NCI-H510A treated with DMSO at 0.1 percent for 48 hours (cell line): ENCODE results near the gene INO80B.
"Not testable (repeated sequence)": the region's sequence is repeated elsewhere in the genome, so short reads cannot be mapped to it uniquely, and the experiment has no call there.

Source experiments
- DNase-seq: peaks from one replicate; lab custom pipeline; 2025; lab: John Stamatoyannopoulos, UW

INO80B gene

GRCh38 chr2:74426181-74426758 is 28.6 kb upstream of the INO80B start:
- no peak for DNase-seq

GRCh38 chr2:74427551-74427950 is 27.3 kb upstream of the INO80B start:
- DNase-seq: no peak

GRCh38 chr2:74428675-74429074 is 26.2 kb upstream of the INO80B start:
- DNase-seq: no peak

- DNase-seq: no peak
These were observed 25.1 kb upstream of the INO80B start for GRCh38 chr2:74429487-74430451.

GRCh38 chr2:74430502-74430901 is 24.4 kb upstream of the INO80B start:
- DNase-seq: no peak

GRCh38 chr2:74436111-74436805 is 18.6 kb upstream of the INO80B start:
- DNase-seq: no peak

GRCh38 chr2:74436848-74437695 is 17.8 kb upstream of the INO80B start:
- no peak for DNase-seq

GRCh38 chr2:74438248-74438647 is 16.6 kb upstream of the INO80B start:
- no peak for DNase-seq

GRCh38 chr2:74439373-74439772 is 15.5 kb upstream of the INO80B start:
- no peak for DNase-seq

- DNase-seq: no peak
These were observed 15.0 kb upstream of the INO80B start for GRCh38 chr2:74439803-74440377.

GRCh38 chr2:74440378-74441169 is 14.3 kb upstream of the INO80B start:
- DNase-seq: peak; percentile 81

GRCh38 chr2:74441170-74441689 is 13.7 kb upstream of the INO80B start:
- no peak for DNase-seq

GRCh38 chr2:74441690-74442482 is 13.0 kb upstream of the INO80B start, which contains the start of gene RTKN:
RTKN (minus strand) TSS chr2:74441937; CDS start chr2:74441816, 121 bp downstream.
- peak; percentile 83 for DNase-seq

GRCh38 chr2:74442483-74443297 is 12.2 kb upstream of the INO80B start:
- DNase-seq: not testable (repeated sequence)

- no peak for DNase-seq
These were observed 10.2 kb upstream of the INO80B start for GRCh38 chr2:74444498-74445318.

GRCh38 chr2:74447230-74447999 is 7.5 kb upstream of the INO80B start:
- no peak for DNase-seq

- DNase-seq: no peak
These were observed 6.1 kb upstream of the INO80B start for GRCh38 chr2:74448771-74449170.
